Hepatocyte (in vitro differentiated cells): Measurements from ENCODE around the gene SSC4D. TPM values are rescaled to one million over a fixed set of nuclear protein-coding genes. Genes with fewer than 3 reads are reported as not detected.
"Not testable (repeated sequence)": the region's sequence is repeated elsewhere in the genome, so short reads cannot be mapped to it uniquely, and the experiment has no call there.

ENCODE experiments used
- DNase-seq: peaks from one replicate; pipeline ENCODE4 v3.0.0-alpha.2; 2016; ENCODE audit warnings: low spot score
- H2AFZ ChIP-seq: fragments of 200-600 bp; sonication (generic); 2 replicates; pipeline ENCODE4 v1.6.0; 2016; ENCODE audit warnings: antibody characterized with exemption, mild to moderate bottlenecking
- H3K27ac ChIP-seq: fragments of 200-600 bp; sonication (generic); 2 replicates; pipeline ENCODE4 v1.5.1; 2016; ENCODE audit warnings: mild to moderate bottlenecking
- H3K27me3 ChIP-seq: fragments of 200-600 bp; sonication (generic); 2 replicates; pipeline ENCODE4 v1.6.1; 2016
- H3K36me3 ChIP-seq: fragments of 200-600 bp; sonication (generic); replicated peaks from 2 replicates; pipeline ENCODE4 v1.5.1; 2016; ENCODE audit warnings: low read depth; ENCODE audit not compliant: insufficient read depth
- H3K4me1 ChIP-seq: fragments of 200-600 bp; sonication (generic); 2 replicates; pipeline ENCODE4 v1.5.1; 2016; ENCODE audit warnings: mild to moderate bottlenecking, moderate library complexity; ENCODE audit not compliant: insufficient read depth
- H3K4me2 ChIP-seq: fragments of 200-600 bp; sonication (generic); 2 replicates; pipeline ENCODE4 v1.6.0; 2016
- H3K4me3 ChIP-seq: fragments of 200-600 bp; sonication (generic); 2 replicates; pipeline ENCODE4 v1.5.1; 2016; ENCODE audit warnings: mild to moderate bottlenecking
- H3K79me2 ChIP-seq: fragments of 200-600 bp; sonication (generic); 2 replicates; pipeline ENCODE4 v1.6.0; 2017; ENCODE audit warnings: mild to moderate bottlenecking
- H3K9me2 ChIP-seq: fragments of 200-600 bp; sonication (generic); replicated peaks from 2 replicates; pipeline ENCODE4 v1.6.0; 2017; ENCODE audit warnings: mild to moderate bottlenecking; ENCODE audit not compliant: insufficient read depth
- H3K9me3 ChIP-seq: fragments of 200-600 bp; sonication (generic); 2 replicates; pipeline ENCODE4 v1.5.1; 2016; ENCODE audit warnings: low read depth, mild to moderate bottlenecking
- H4K20me1 ChIP-seq: fragments of 200-600 bp; sonication (generic); 2 replicates; pipeline ENCODE4 v1.6.0; 2016; ENCODE audit warnings: mild to moderate bottlenecking; ENCODE audit not compliant: insufficient read depth, poor library complexity, severe bottlenecking
- EZH2 ChIP-seq: fragments of 200-600 bp; sonication (generic); IDR thresholded peaks from 2 replicates; pipeline ENCODE4 v1.6.1; 2016; ENCODE audit warnings: antibody characterized with exemption, mild to moderate bottlenecking, borderline replicate concordance
- EZH2phosphoT487 ChIP-seq: fragments of 200-600 bp; sonication (generic); IDR thresholded peaks from one replicate; pipeline ENCODE4 v1.6.1; 2018; ENCODE audit warnings: antibody characterized with exemption, mild to moderate bottlenecking, low read depth, moderate library complexity; ENCODE audit not compliant: unreplicated experiment, severe bottlenecking
- WGBS: methylation state at CpG from one replicate; pipeline ENCODE4 v1.1.6; 2016; ENCODE audit warnings: low lambda C conversion rate; ENCODE audit errors: missing lambda C conversion rate; 5-methylcytosine and 5-hydroxymethylcytosine counted together
- polyA plus RNA-seq: library from polyadenylated mRNA; unstranded; fragments of >200 nt; fragmentation: Nextera tagmentation; extraction: Ambion mirVana; gene quantifications from 2 replicates; pipeline ENCODE4 v1.2.1, GENCODE V29; 2016
- total RNA-seq: library from RNA; depleted of rRNA; stranded (reverse); fragments of >200 nt; gene quantifications from 2 replicates; pipeline ENCODE4 v1.2.3, GENCODE V29; 2014
- TF ChIP-seq, protein P1 (sequence below): fragments of 200-600 bp; sonication (generic); IDR thresholded peaks from 2 replicates; pipeline ENCODE4 v1.5.1; 2016; ENCODE audit warnings: antibody characterized with exemption, mild to moderate bottlenecking; ENCODE audit not compliant: poor library complexity

SSC4D gene
- total and polyA plus RNA-seq, 2 experiments from 2014 or later, result 9.7 to 14.5 TPM

DNA sequence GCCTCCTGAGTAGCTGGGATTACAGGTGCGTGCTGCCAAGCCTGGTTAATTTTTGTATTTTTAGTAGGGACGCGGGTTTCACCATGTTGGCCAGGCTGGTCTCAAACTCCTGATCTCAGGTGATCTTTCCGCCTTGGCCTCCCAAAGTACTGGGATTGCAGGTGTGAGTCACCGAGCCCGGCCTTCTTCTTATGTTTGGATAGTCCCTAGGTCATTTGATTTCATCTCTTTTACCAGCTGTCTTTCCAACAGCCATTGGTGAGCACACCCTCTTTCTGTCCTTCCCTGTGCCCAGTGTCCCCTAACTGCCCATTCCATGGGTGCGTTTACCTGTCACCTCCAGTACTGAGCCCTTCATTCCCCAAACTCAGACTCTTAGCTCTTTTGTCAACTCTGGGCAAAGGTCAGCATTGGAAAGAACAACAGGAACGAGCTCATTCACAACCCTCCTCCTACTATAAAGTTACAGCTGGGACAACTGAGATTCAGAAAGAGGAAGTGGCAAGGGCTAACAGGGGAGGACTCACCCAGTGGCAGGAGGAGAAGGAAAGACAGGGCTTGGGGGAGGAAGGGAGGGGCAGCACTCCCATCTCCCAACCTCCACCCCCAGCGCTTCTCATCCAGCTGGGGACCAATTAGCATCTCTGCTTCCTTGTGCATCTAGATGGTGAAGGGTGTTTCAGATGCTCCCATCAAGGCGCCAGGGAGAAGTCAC is 5.6 kb downstream of the SSC4D start:
- Histone ChIP-seq H3K27ac (no peak overlapping the region), H2AFZ (no peak overlapping the region), H3K9me3 (no peaks in the 10 kb centered on the region), H3K4me1 (no peaks in the 10 kb centered on the region), H3K9me2 (no peaks in the 10 kb centered on the region), H3K4me2 (no peak overlapping the region), H3K36me3 (no peaks in the 10 kb centered on the region), H3K4me3 (no peak overlapping the region), H3K27me3 (no peaks in the 10 kb centered on the region), H4K20me1 (no peaks in the 10 kb centered on the region), H3K79me2 (no peaks in the 10 kb centered on the region)
- WGBS, result 88% methylated on average over 10 of the region's 10 CpGs
- no peak for DNase-seq
- no peak for TF ChIP-seq EZH2phosphoT487
- TF ChIP-seq, protein P1, sequence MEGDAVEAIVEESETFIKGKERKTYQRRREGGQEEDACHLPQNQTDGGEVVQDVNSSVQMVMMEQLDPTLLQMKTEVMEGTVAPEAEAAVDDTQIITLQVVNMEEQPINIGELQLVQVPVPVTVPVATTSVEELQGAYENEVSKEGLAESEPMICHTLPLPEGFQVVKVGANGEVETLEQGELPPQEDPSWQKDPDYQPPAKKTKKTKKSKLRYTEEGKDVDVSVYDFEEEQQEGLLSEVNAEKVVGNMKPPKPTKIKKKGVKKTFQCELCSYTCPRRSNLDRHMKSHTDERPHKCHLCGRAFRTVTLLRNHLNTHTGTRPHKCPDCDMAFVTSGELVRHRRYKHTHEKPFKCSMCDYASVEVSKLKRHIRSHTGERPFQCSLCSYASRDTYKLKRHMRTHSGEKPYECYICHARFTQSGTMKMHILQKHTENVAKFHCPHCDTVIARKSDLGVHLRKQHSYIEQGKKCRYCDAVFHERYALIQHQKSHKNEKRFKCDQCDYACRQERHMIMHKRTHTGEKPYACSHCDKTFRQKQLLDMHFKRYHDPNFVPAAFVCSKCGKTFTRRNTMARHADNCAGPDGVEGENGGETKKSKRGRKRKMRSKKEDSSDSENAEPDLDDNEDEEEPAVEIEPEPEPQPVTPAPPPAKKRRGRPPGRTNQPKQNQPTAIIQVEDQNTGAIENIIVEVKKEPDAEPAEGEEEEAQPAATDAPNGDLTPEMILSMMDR, result no peak
- no peak for TF ChIP-seq EZH2

DNA sequence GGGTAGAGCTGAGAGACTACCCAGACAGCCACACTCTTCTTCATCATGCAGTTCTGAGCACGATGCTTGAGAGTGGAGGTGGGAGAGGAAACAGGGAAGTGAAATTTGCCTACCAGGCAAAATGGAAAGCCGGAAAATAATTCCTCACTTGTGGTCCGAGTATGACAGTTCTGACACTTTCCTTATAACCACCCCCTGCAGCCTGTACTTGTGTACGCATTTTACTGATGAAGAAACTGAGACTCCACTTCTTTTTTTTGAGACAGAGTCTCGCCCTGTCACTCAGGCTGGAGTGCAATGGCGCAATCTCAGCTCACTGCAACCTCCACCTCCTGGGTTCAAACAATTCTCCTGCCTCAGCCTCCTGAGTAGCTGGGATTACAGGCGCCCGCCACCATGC is 6.4 kb downstream of the SSC4D start:
- H2AFZ ChIP-seq, H3K4me3 ChIP-seq, H4K20me1 ChIP-seq, H3K4me1 ChIP-seq, H3K27ac ChIP-seq, H3K4me2 ChIP-seq, H3K36me3 ChIP-seq, H3K9me3 ChIP-seq, H3K27me3 ChIP-seq, DNase-seq, H3K79me2 ChIP-seq, H3K9me2 ChIP-seq: not testable (repeated sequence)
- 83% methylated on average over 8 of the region's 8 CpGs for WGBS

DNA sequence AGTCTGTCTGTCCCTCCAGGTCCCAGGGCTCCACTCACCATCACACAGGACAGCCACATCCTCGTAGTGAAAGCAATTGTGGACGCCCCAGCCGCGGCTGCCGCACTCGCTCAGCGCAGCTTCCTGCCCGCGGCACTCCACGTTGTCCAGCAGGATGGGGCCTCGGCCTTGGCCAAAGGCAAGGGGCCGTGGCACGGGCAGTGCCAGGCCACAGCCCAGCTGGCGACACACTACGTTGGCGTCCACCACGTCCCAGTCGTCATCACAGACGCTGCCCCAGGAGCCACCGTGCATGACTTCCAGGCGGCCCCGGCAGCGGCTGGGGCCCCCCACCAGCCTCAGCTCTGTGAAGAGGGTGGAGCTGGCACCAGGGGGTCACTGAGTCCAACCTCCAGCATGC is 9.2 kb downstream of the SSC4D start:
- H3K9me3 ChIP-seq, result no peaks in the 10 kb centered on the region
- H3K27me3 ChIP-seq, result no peaks in the 10 kb centered on the region
- H3K27ac ChIP-seq, result no peak overlapping the region
- TF ChIP-seq EZH2phosphoT487 (no peak), EZH2 (no peak)
- TF ChIP-seq, protein P1, result no peak
- H2AFZ ChIP-seq, result no peak overlapping the region
- WGBS, result 95% methylated on average over 23 of the region's 23 CpGs
- H3K4me2 ChIP-seq, result no peak overlapping the region
- H3K4me1 ChIP-seq, result no peaks in the 10 kb centered on the region
- no peaks in the 10 kb centered on the region for H4K20me1 ChIP-seq
- DNase-seq, result no peak
- no peak overlapping the region for H3K4me3 ChIP-seq
- no peaks in the 10 kb centered on the region for H3K79me2 ChIP-seq
- H3K9me2 ChIP-seq, result no peaks in the 10 kb centered on the region
- no peaks in the 10 kb centered on the region for H3K36me3 ChIP-seq

DNA sequence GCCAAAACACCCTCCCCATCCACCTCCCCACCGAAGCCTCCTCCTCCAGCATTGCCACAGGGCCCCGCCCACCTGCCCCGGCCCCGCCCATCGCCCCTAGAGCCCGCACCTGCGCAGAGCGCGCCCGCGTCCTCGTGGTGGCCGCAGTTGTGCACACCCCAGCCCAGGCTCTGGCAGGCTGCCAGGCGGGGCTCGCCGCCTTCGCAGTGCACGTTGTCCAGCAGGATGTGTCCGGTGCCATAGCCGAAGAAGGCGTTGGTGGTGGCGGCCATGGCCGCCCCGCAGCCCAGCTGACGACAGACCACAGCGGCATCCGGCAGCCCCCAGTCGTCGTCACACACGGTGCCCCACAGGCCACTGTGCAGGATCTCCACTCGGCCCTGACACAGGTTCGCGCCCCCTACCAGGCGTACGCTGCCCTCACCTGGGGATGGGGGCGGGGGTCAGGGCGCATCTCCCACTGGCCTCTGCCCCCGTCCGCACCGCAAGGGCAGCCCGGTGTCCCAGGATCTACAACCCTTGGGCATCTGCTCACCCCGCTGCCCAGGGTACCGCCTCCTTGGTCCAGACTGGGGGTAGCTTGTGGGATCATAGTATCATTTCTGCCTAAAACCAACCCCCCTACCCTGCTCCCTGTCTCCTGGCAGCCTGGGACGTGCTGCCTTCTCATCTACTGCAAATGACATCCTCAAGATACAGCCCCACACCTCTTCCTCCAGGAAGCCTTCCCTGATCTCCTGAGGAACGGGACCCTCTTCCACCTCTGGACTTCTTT is 11.9 kb downstream of the SSC4D start:
- Histone ChIP-seq H3K36me3 (no peaks in the 10 kb centered on the region), H4K20me1 (no peaks in the 10 kb centered on the region), H3K27ac (no peak overlapping the region), H3K4me2 (no peak overlapping the region), H3K4me1 (peaks cover 11% of the 10 kb centered on the region), H3K4me3 (no peak overlapping the region), H3K9me2 (no peaks in the 10 kb centered on the region), H3K27me3 (no peaks in the 10 kb centered on the region), H3K9me3 (no peaks in the 10 kb centered on the region), H2AFZ (no peak overlapping the region), H3K79me2 (no peaks in the 10 kb centered on the region)
- DNase-seq, result no peak
- 80% methylated on average over 38 of the region's 45 CpGs for WGBS
- TF ChIP-seq EZH2phosphoT487, result no peak
- no peak for TF ChIP-seq EZH2
- TF ChIP-seq, protein P1, result no peak
